BJ (cell line): ENCODE data around the gene FZD7. TPM values are rescaled to one million over a fixed set of nuclear protein-coding genes. Genes with fewer than 3 reads are reported as not detected.

Experiments
- CTCF ChIA-PET: fragments of 350-600 bp; formaldehyde crosslinking; extraction: SDS; loops from one replicate; lab custom pipeline; 2021; ENCODE audit warnings: antibody characterized with exemption, inconsistent platforms; lab: Yijun Ruan, JAX
- POLR2A ChIA-PET: fragments of 300-600 bp; sonication (Branson Sonifier 250); formaldehyde crosslinking; extraction: SDS; loops from one replicate; lab custom pipeline; 2021; ENCODE audit warnings: antibody characterized with exemption; lab: Charles Lee
- DNase-seq: peaks from one replicate; pipeline ENCODE4 v3.0.0-alpha.2; 2011; ENCODE audit warnings: low read depth
- H3K27me3 ChIP-seq: 2 replicates; pipeline ENCODE4 v1.6.0; 2011; ENCODE audit warnings: low read length; ENCODE audit not compliant: control insufficient read depth, insufficient read depth
- H3K36me3 ChIP-seq: 2 replicates; pipeline ENCODE4 v1.5.1; 2011; ENCODE audit warnings: low read length; ENCODE audit not compliant: control insufficient read depth, insufficient read depth
- H3K4me3 ChIP-seq: 2 replicates; pipeline ENCODE4 v1.5.1; 2011; ENCODE audit warnings: low read depth, mild to moderate bottlenecking, control low read depth, low read length
- CTCF ChIP-seq: IDR thresholded peaks from 2 replicates; pipeline ENCODE4 v1.5.1; 2011; ENCODE audit warnings: low read depth, mild to moderate bottlenecking, control low read depth, inconsistent platforms, low read length, moderate library complexity; ENCODE audit not compliant: insufficient read depth
- polyA plus RNA-seq: library from polyadenylated mRNA; depleted of rRNA; stranded (reverse); fragments of >200 nt; gene quantifications from 2 replicates; pipeline ENCODE4 v1.2.3, GENCODE V29; 2011

FZD7 gene
- polyA plus RNA-seq, 1 experiment = 42.6 TPM

DNA sequence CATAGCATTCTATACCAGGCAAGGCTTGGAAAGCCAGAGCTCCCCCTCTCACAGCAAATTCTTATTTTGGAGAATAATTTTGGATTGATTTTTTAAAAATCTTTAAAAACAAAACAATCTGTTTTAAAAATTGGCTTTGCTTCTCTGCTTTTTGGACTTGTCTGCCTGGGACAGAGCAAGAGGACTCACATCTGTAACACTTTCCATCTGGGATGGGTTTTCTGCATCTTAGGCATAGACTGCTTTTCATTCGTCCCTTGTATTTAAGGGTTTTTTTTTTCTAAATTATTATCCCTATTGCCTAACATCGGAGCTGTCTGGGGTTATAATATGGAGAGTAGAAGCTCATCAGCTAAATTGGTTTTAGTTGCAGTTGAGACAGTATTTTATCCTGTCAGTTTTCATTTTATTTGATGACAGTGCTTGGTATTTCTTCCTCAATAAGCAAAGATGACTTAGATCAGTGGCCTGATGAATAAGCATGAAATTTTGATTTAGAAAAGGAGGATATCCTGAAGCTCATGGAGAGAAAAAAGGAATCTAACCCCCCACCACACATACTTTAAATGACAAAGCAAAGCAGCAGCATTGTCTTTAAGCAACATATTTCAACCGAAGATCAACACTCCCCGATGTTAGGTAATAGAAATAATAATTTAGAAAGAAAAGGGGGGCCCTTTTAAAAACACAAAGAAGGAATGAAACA lies 2.3 kb upstream of the FZD7 start:
- DNase-seq = no peak
- TF ChIP-seq CTCF = no peak
- ChIA-PET CTCF (interaction anchor here (1.0 to 2.1 kb wide), 5 partner anchors 13 to 171 kb away, joined by 3 to 7 read pairs (median 4); no protein-coding TSS in a partner anchor), POLR2A (interaction anchor here (0.6 kb wide), 1 partner anchor 27 kb away, joined by 3 read pairs; no protein-coding TSS in a partner anchor)
- Histone ChIP-seq H3K27me3 (no peaks in the 10 kb centered on the region), H3K4me3 (peak overlapping the region; percentile 86; the same call in 1 of the 2 replicates), H3K36me3 (peaks cover 16% of the 10 kb centered on the region)

DNA sequence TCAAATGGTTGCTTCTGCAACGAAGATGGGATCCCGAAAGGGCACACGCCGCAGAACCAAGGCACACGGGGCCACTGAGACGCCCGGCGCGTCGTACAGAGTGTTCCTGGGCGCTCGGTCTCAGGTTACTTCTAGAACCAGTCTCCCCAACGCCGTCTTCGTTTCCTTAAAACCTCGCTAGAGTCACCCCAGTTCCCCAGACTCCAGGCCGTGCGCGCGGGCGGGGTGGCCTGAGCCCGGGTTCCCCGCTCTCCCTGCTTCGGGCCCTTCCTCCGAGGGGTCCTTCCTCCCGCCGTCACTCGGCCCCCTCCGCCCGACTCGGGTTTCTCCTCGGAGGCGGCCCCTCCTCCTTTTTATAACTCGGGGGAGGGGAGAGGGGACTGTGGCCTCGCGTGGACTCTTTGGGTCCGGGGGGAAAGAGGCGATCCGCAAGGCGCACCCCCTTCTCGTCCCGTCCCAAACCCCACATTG lies 774 bp upstream of the FZD7 start:
- Histone ChIP-seq H3K4me3 (peak overlapping the region; percentile 86), H3K36me3 (peaks cover 18% of the 10 kb centered on the region), H3K27me3 (no peaks in the 10 kb centered on the region)
- ChIA-PET CTCF (interaction anchor here (2.1 kb wide), 1 partner anchor 172 kb away, joined by 7 read pairs; no protein-coding TSS in a partner anchor), POLR2A (interaction anchor here (0.6 kb wide), 1 partner anchor 158 kb away, joined by 3 read pairs; no protein-coding TSS in a partner anchor)
- no peak for DNase-seq
- no peak for TF ChIP-seq CTCF

GRCh38 chr2:202034249-202035088 lies 814 bp downstream of the FZD7 start:
- POLR2A ChIA-PET = interaction anchor here (0.6 kb wide), 1 partner anchor 1540 kb away, joined by 3 read pairs; no protein-coding TSS in a partner anchor
- DNase-seq = no peak
- CTCF ChIA-PET = interaction anchor here (0.6 to 2.3 kb wide), 12 partner anchors 71 to 245 kb away, joined by 3 to 22 read pairs (median 3); no protein-coding TSS in a partner anchor

DNA sequence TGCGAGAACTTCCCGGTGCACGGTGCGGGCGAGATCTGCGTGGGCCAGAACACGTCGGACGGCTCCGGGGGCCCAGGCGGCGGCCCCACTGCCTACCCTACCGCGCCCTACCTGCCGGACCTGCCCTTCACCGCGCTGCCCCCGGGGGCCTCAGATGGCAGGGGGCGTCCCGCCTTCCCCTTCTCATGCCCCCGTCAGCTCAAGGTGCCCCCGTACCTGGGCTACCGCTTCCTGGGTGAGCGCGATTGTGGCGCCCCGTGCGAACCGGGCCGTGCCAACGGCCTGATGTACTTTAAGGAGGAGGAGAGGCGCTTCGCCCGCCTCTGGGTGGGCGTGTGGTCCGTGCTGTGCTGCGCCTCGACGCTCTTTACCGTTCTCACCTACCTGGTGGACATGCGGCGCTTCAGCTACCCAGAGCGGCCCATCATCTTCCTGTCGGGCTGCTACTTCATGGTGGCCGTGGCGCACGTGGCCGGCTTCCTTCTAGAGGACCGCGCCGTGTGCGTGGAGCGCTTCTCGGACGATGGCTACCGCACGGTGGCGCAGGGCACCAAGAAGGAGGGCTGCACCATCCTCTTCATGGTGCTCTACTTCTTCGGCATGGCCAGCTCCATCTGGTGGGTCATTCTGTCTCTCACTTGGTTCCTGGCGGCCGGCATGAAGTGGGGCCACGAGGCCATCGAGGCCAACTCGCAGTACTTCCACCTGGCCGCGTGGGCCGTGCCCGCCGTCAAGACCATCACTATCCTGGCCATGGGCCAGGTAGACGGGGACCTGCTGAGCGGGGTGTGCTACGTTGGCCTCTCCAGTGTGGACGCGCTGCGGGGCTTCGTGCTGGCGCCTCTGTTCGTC lies 1.7 kb downstream of the FZD7 start:
- CTCF ChIA-PET = interaction anchor here (0.6 to 2.3 kb wide), 22 partner anchors 70 to 254 kb away, joined by 3 to 22 read pairs (median 3); partner anchors contain the start of genes ALS2 and CDK15

More at GRCh38 chr2:202034249-202035088, 814 bp downstream of the FZD7 start:
- TF ChIP-seq CTCF = no peak
- H3K27me3 ChIP-seq = no peaks in the 10 kb centered on the region
- peak overlapping the region; percentile 91 for H3K4me3 ChIP-seq
- peaks cover 19% of the 10 kb centered on the region for H3K36me3 ChIP-seq

More for the DNA sequence above, 1.7 kb downstream of the FZD7 start:
- peaks cover 20% of the 10 kb centered on the region for H3K36me3 ChIP-seq
- peak; percentile 76 for TF ChIP-seq CTCF
- POLR2A ChIA-PET = interaction anchor here (0.6 kb wide), 1 partner anchor 394 kb away, joined by 7 read pairs; no protein-coding TSS in a partner anchor
- no peak for DNase-seq
- peak overlapping the region; percentile 91 for H3K4me3 ChIP-seq
- no peaks in the 10 kb centered on the region for H3K27me3 ChIP-seq
